ENCODE results near the gene ELOF1.
"Not testable (repeated sequence)": the region's sequence is repeated elsewhere in the genome, so short reads cannot be mapped to it uniquely, and the experiment has no call there.

- not testable (repeated sequence) for TF ChIP-seq CTCF (IDR thresholded peaks at IDR 0.05); POLR2AphosphoS5 (IDR thresholded peaks at IDR 0.05; ENCODE audit: insufficient read depth in 1 of 2, low read depth in 1 of 2); POLR2A (IDR thresholded peaks at IDR 0.05)
Observed at GRCh38 chr19:11599704-11600103, 40.7 kb upstream of the ELOF1 start.
